GM20431 (cell line): ENCODE measurements around the gene KLK14.

Experiments used
- in situ Hi-C: fragments of 300-500 bp; cut with MseI, MboI; formaldehyde crosslinking; loops from one replicate; pipeline ENCODE4 v1.15.0; 2020; ENCODE audit warnings: low sequenced_read_pairs; ENCODE audit not compliant: unreplicated experiment

KLK14 gene

GRCh38 chr19:51110666-51110971 is 27.9 kb upstream of the KLK14 start:
- in situ Hi-C loops = no loop called here

DNA sequence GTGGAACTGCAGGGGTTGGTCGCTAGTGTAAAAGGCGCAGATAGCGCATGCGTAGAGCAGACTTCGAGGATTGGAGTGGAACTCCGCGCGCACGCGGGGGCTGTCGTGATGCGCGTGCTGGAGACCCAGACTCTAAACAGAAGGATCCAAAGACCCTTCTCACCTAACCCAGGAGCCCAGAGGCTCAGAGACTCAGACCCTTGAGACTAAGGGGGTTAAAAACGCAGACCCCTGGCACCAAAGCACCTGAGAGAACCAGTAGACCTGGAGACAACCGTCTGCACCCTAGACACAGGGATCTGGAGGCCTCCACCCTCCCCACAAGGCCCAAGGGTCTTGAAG is 26.1 kb upstream of the KLK14 start:
- in situ Hi-C loops = no loop called here

DNA sequence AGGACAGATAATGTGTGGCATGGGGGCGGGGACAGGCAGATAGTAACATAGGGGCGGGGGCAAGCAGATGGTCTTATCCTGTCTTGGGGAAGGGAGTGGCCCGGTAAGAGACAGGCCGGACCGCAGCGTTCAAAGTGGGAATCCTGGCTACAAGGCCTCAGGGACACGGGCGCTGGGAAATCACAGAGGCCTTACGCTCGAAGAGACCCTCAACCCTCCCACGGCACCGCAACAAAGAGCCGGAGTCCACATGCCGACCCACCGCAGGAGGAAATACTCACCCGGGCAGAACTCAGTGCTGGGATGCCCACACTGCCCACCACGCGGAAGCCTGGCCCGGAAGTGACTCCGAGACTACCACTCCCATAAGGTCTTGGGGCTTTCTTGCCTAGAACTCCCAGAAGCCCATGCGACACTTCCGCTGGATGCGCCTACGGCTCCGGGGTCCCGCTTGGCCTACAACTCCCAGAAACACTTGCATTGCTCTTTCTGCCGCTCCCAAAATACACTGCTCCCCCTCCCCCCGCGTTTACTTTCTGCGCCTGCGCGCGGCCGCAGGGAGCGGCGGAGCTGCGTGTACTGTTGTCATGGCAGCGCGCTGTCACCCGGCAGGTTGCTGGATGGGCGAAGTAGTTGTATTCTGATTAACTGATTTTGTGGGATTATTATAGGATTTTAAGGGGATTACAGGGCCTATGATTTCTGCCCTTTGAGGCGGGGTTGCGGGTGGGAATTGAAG is 25.5 kb upstream of the KLK14 start, which contains the start of gene CTU1:
CTU1 (minus strand) TSS at position 344 of the 739 bp plus-strand sequence. CDS start 3,840 bp downstream, outside the sequence.
- in situ Hi-C loops = no loop called here

DNA sequence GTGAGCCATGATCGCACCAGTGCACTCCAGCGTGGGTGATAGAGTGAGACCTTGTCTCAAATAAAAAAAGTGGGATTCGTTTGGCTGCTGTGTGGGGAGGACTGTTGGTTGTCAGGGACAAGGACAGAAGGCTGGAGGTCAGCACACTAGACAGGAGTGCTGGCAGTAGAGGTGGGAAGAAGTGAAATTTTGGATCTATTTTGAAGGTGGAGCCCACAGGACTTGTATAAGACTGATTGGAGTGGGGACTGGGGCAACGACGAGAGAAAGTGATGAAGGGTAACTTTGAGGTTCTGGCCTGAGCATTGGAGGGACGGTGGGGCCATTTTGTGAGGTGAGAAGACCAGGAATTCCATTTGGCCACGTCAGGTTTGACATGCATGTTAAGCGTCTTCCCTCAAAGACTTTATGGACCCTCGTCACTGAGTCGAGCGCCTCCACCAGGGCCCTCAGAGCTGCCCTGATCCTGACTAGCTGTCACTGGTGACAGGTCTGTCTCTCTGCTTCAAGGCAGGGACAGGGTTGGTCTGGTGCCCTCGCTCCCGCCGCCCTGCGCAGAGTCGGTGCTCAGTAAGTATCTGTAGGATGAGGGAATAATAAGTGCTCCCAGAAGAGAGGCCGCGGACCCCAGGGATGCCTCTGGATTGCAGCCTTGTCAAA is 24.8 kb upstream of the KLK14 start:
- in situ Hi-C loops = no loop called here

DNA sequence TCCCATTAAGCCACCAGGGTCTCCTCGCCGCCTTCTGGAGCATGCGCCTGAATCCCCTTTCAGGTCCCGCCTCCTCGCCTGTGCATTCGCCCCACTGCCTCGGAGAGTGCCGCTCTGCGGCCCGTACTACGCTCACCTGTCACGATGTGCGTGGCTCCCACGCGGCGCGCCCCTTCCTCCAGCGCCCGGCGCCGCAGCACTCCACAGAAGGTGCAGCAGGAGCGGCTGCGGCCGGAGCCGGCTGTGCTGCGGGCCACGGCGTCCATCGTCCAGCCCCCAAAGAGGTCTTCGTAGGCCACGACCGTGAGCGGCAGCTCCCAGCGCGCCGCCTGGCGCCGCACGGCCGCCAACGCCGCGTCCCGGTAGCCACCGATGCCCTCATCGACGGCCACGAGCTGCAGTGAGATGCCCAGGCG is 21.2 kb upstream of the KLK14 start:
- in situ Hi-C loops = no loop called here

GRCh38 chr19:51102991-51103390 is 20.3 kb upstream of the KLK14 start:
- in situ Hi-C loops = no loop called here

- in situ Hi-C loops = no loop called here
Measured at GRCh38 chr19:51101171-51101865, 18.6 kb upstream of the KLK14 start.

GRCh38 chr19:51100601-51101000 is 17.9 kb upstream of the KLK14 start:
- in situ Hi-C loops = no loop called here

GRCh38 chr19:51099047-51099382 is 16.3 kb upstream of the KLK14 start:
- in situ Hi-C loops = no loop called here

DNA sequence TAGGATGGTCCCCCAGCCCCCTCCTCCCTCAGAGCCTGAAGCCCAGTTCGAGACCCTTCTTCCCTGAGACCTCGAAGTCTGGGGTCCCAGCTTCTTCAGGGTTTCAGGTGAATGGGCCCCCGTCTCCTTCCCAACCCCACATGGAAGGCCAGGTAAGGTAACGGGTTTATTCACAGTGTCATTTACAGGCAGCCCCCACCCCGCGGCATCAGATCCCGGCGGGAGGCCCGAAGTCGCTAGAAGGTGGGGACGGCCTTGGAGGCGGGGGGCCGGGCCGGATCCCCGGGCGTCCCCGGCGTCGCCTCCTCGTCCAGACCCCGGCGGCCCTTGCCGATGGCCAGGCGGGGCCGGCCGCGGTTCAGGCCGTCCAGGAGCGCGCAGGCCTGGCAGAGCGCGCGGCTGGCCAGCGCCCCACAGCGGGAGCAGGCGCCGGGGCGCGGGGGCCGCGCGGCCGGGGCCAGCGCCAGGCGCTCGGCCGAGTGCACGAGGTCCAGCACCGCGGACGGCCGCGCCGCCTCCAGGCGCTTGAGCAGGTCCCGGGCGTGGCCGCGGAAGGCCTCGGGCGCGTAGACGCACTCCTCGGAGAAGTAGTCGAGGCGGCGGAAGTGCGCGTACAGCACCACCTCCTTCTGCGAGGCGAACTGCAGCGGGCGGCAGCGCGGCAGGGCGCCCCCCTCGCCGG is 15.8 kb upstream of the KLK14 start:
- in situ Hi-C loops = no loop called here

GRCh38 chr19:51097796-51098195 is 15.1 kb upstream of the KLK14 start:
- in situ Hi-C loops = no loop called here

- in situ Hi-C loops = no loop called here
Measured at GRCh38 chr19:51097166-51097738, 14.6 kb upstream of the KLK14 start.

DNA sequence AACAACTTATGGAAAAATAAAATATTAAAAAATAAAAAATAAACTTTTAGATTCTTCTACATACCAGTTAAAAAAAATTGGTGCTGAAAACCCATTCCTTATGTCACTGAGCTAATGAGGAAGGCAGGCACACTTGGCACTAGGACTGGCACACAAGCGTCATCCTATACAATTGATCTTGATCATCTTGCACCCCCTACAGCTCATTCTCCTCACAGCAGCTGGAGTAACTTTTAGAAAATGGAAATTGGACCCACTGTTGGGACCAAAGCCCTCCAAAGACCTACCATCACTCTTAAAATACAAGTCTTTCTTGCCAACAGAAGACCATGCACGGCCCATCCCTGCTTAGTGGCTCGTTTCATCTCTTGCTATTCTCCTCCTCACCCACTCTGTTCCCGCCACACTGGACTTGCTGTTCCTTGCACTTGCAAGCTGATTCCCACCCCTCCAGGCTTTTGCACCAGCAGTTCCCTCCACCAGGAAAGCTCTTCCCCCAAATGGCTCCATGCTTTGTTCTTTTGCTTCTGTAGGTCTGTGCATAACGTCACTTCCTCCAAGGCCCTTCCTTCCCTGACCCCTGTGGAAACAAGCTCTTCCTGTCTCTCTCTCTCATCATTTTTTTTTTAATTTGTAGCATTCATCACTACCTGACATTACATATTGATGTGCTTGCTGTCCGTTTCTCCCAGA is 13.9 kb upstream of the KLK14 start:
- in situ Hi-C loops = no loop called here

- in situ Hi-C loops = no loop called here
Measured at GRCh38 chr19:51094696-51095279, 12.1 kb upstream of the KLK14 start.

DNA sequence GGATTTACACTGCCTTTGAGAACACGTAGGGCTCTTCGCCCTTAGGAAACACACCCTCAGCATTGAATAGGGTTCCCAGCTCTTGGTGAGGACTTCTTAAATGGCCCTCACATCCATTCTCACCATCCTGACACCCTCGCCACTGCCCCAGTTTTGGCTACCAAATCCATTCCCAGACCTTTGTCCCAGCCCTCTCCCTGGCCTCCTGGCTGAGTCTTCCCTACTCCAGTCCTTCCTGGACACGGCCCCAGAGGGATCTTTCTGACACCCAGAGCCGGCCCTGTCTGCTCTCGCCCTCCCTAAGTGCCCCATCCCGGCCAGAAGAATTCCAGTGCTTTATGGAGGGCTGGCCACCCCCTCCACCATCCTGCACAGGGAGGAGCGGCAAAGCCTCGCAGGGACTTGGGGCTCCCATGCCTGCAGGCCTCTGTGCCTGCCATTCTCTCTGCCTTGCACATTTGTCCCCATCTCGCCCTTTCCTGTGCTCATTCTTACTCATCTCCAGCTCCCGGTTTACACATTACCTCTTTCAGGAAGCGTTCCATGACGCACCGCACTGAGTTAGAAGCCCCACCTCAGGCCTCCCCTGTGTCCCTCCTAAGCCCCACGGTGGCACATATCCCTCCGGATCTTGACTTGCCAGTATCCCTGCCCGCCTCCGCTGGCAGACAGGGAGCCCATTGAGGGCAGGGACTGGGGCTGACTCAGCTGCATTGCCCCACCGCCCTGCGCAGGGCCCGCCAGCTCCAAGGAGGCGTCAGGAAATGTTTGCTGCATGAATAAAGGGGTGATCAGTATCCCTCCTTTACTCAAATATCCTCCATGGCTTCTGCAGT is 11.0 kb upstream of the KLK14 start:
- in situ Hi-C loops = no loop called here

GRCh38 chr19:51093101-51093500 is 10.4 kb upstream of the KLK14 start:
- in situ Hi-C loops = no loop called here

DNA sequence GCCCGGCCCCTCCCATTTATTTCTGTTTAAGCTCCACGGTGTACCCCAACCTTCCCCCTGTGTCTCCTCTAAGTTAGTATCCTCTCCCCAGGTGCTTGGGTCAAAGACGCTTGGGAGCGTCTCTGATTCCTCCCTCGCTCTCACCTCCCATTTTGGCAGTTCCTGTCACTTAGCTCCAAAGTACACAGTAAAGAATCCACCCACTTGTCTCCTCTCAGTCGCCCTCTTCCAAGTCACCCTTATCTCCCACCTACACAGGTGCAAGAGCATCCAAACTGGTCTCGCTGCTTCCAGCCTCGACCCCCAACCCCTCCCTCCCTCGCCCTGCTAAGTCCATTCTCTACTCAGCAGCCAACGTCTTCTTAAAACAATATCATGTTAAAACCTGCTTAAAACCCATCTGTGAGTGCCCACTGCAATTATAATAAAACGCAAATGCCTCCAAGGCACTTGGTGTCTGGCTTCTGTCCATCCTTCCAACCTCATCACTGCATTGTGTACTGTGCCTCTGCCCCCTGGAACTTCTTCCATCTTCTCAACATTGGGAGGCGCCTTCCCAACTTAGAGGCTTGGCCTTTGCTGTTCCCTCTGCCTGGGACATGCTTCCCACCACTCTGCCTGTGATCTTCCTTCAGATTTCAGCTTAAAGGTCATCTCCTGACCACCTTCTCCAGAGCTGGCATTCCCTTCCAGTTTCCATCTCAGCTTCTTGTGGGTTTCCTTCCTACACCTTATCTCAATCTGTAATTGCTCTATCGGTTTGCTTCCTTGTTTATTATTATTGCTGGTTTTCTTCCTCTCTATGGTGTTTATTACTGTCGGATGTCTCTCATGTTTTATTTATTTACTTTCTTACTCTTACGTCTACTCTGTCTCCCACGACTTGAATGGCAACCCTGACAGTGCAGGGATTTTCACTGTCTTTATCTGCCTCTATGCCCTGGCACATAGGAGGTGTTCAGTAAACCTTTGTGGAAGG is 9.5 kb upstream of the KLK14 start:
- in situ Hi-C loops = no loop called here

DNA sequence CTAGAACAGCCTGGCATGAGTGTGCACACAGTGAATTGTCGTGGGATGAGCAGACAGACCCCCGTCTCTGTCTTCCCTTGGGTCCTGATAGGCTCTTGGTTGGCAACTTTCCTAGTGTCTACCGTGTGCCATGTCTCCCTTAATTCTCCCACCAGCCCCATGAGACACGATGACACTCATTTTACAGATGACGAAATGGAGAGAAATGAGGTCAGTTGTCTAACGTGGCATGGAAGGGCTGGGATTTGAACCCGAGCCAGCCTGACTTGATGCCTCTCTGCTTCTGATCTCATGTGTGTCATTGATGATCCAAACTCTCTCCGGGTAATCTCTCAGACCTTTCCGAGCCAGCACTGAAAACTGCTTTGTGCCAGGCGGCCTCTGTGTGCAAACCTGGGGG is 8.4 kb upstream of the KLK14 start:
- in situ Hi-C loops = no loop called here
